IMR-90 (cell line): ENCODE results near the gene MZT1. TPM values are rescaled to one million over a fixed set of nuclear protein-coding genes. Genes with fewer than 3 reads are reported as not detected.
A peak's percentile ranks its signal among the peaks of the same experiment; 100 is the strongest.

Experiments used
- ATAC-seq: fragments of 200-7000 bp; cut with Tn5 transposase; 2 replicates; pipeline ENCODE4 v1.9.1; 2020; ENCODE audit warnings: low read depth, mild to moderate bottlenecking, moderate library complexity
- BruUV-seq: library from RNA; stranded (reverse); fragments of 400-500 nt; replicated peaks from 2 replicates; lab custom pipeline; 2021; lab: Mats Ljungman, UMichigan
- CTCF ChIA-PET: fragments of 300-600 bp; formaldehyde crosslinking; extraction: SDS; loops from one replicate; lab custom pipeline; 2021; ENCODE audit warnings: antibody characterized with exemption; lab: Yijun Ruan, JAX
- POLR2A ChIA-PET: fragments of 300-600 bp; sonication (Branson Sonifier 250); formaldehyde crosslinking; loops from one replicate; lab custom pipeline; 2022; ENCODE audit warnings: antibody characterized with exemption; ENCODE audit not compliant: unreplicated experiment; lab: Charles Lee
- DNase-seq: peaks from one replicate; pipeline ENCODE4 v3.0.0; 2013
- H2AFZ ChIP-seq: replicated peaks from 2 replicates; pipeline ENCODE3; 2013; ENCODE audit warnings: low read length, mild to moderate bottlenecking; ENCODE audit not compliant: poor library complexity
- H2AK5ac ChIP-seq: 2 replicates; pipeline ENCODE4 v1.6.1; 2013; ENCODE audit warnings: low read depth, low read length, inconsistent platforms
- H2AK9ac ChIP-seq: replicated peaks from 2 replicates; pipeline ENCODE3; 2013; ENCODE audit warnings: mild to moderate bottlenecking, low read depth, low read length, moderate library complexity; ENCODE audit not compliant: poor library complexity
- H2BK120ac ChIP-seq: 2 replicates; pipeline ENCODE4 v1.6.1; 2013; ENCODE audit warnings: low read depth, low read length, inconsistent platforms
- H2BK15ac ChIP-seq: 3 replicates; pipeline ENCODE4 v1.6.1; 2013; ENCODE audit warnings: low read depth, low read length, inconsistent platforms
- H2BK20ac ChIP-seq: 2 replicates; pipeline ENCODE4 v1.6.1; 2013; ENCODE audit warnings: low read depth, mild to moderate bottlenecking, inconsistent platforms, low read length, moderate library complexity
- H2BK5ac ChIP-seq: 2 replicates; pipeline ENCODE4 v1.6.1; 2013; ENCODE audit warnings: mild to moderate bottlenecking, low read depth, low read length, inconsistent platforms; ENCODE audit not compliant: poor library complexity, severe bottlenecking
- H3K14ac ChIP-seq: replicated peaks from 2 replicates; pipeline ENCODE4 v1.6.1; 2013; ENCODE audit warnings: low read depth, low read length, inconsistent platforms
- H3K18ac ChIP-seq: 2 replicates; pipeline ENCODE4 v1.6.1; 2013; ENCODE audit warnings: low read depth, low read length, control low read depth
- H3K23ac ChIP-seq: 2 replicates; pipeline ENCODE4 v1.6.1; 2013; ENCODE audit warnings: low read depth, low read length, inconsistent platforms
- H3K27ac ChIP-seq: 2 replicates; pipeline ENCODE4 v1.5.1; 2013; ENCODE audit warnings: mild to moderate bottlenecking, control low read depth, low read length; ENCODE audit not compliant: insufficient read depth
- H3K27me3 ChIP-seq: 2 replicates; pipeline ENCODE4 v1.6.1; 2013; ENCODE audit warnings: low read length; ENCODE audit not compliant: control insufficient read depth, insufficient read depth
- H3K36me3 ChIP-seq: 2 replicates; pipeline ENCODE4 v1.6.1; 2013; ENCODE audit warnings: low read length, mixed read lengths; ENCODE audit not compliant: control insufficient read depth, insufficient read depth
- H3K4ac ChIP-seq: 2 replicates; pipeline ENCODE4 v1.6.1; 2013; ENCODE audit warnings: low read depth, low read length, inconsistent platforms
- H3K4me1 ChIP-seq: 2 replicates; pipeline ENCODE4 v1.6.1; 2013; ENCODE audit warnings: low read length, mixed read lengths; ENCODE audit not compliant: control insufficient read depth, insufficient read depth
- H3K4me2 ChIP-seq: 2 replicates; pipeline ENCODE4 v1.6.1; 2013; ENCODE audit warnings: low read depth, mild to moderate bottlenecking, control low read depth, low read length, moderate library complexity
- H3K4me3 ChIP-seq: 2 replicates; pipeline ENCODE4 v1.5.1; 2013; ENCODE audit warnings: low read depth, mild to moderate bottlenecking, control low read depth, low read length, moderate library complexity; ENCODE audit not compliant: insufficient read depth
- H3K56ac ChIP-seq: 2 replicates; pipeline ENCODE4 v1.6.1; 2013; ENCODE audit warnings: low read length, inconsistent platforms; ENCODE audit not compliant: insufficient read depth; ENCODE audit errors: extremely low read depth
- H3K79me1 ChIP-seq, 2 experiments: 2 replicates each; pipeline ENCODE4 v1.6.1; 2013; ENCODE audit warnings: low read length in 2 of 2, inconsistent platforms in 1 of 2, low read depth in 1 of 2
- H3K9ac ChIP-seq: 2 replicates; pipeline ENCODE4 v1.6.1; 2013; ENCODE audit warnings: low read depth, low read length, control low read depth
- H3K9me1 ChIP-seq: 2 replicates; pipeline ENCODE4 v1.6.1; 2013; ENCODE audit warnings: low read length, inconsistent platforms; ENCODE audit not compliant: insufficient read depth
- H3K9me3 ChIP-seq: 2 replicates; pipeline ENCODE4 v1.6.1; 2013; ENCODE audit warnings: low read length; ENCODE audit not compliant: control insufficient read depth, insufficient read depth
- H4K20me1 ChIP-seq: 2 replicates; pipeline ENCODE4 v1.6.1; 2013; ENCODE audit warnings: low read length, inconsistent platforms; ENCODE audit not compliant: insufficient read depth
- H4K5ac ChIP-seq: 2 replicates; pipeline ENCODE4 v1.6.1; 2013; ENCODE audit warnings: mild to moderate bottlenecking, low read depth, low read length, control low read depth
- H4K8ac ChIP-seq, 2 experiments: 2 replicates each; pipeline ENCODE4 v1.6.1; 2013; ENCODE audit warnings: low read depth in 2 of 2, low read length in 2 of 2, control low read depth in 1 of 2, inconsistent platforms in 1 of 2
- H4K91ac ChIP-seq: 2 replicates; pipeline ENCODE4 v1.6.1; 2013; ENCODE audit warnings: low read depth, low read length, inconsistent platforms; ENCODE audit not compliant: insufficient read depth
- CHD1 ChIP-seq: IDR thresholded peaks from 2 replicates; pipeline ENCODE4 v1.6.1; 2012; ENCODE audit warnings: low read depth, low read length, improper control_type of control experiment
- SMC3 ChIP-seq: fragments of 150-350 bp; IDR thresholded peaks from 2 replicates; pipeline ENCODE4 v1.6.1; 2016; ENCODE audit warnings: low read depth, mild to moderate bottlenecking, antibody characterized with exemption, low read length, moderate library complexity
- whole genome bisulfite sequencing, 2 experiments: methylation state at CpG; one replicate each; pipeline versions ENCODE4 v1.1.5 to v1.1.7; 2013; ENCODE audit warnings: missing lambda C conversion rate in 2 of 2; ENCODE audit not compliant: insufficient read length in 1 of 2; ENCODE audit errors: extremely low coverage in 2 of 2; 5-methylcytosine and 5-hydroxymethylcytosine counted together
- dilution Hi-C: fragments of 300-500 bp; cut with HindIII; formaldehyde crosslinking; loops from one replicate; pipeline ENCODE4 v1.14.3; 2018; ENCODE audit warnings: low sequenced_read_pairs; ENCODE audit not compliant: unreplicated experiment
- in situ Hi-C: fragments of 300-500 bp; cut with MboI; formaldehyde crosslinking; loops from 3 replicates; pipeline ENCODE4 v1.14.3; 2019; ENCODE audit warnings: low sequenced_read_pairs, inconsistent platforms, mixed read lengths
- intact Hi-C: fragments of 100-400 bp; cut with micrococcal nuclease; formaldehyde crosslinking; loops from 2 replicates; pipeline ENCODE4 v1.10.0; 2022
- polyA plus RNA-seq, 3 experiments: library from polyadenylated mRNA; depleted of rRNA; stranded (reverse); fragments of >200 nt; gene quantifications; 2 replicates each; pipeline ENCODE4 v1.2.3, GENCODE V29; 2012; ENCODE audit warnings: low replicate concordance in 1 of 3
- total RNA-seq: library from RNA; depleted of rRNA; stranded (reverse); fragments of >200 nt; gene quantifications from 2 replicates; pipeline ENCODE4 v1.2.3, GENCODE V29; 2012
- TF ChIP-seq, protein P1 (sequence below): conservative IDR thresholded peaks from 2 replicates; pipeline ENCODE4 v1.5.1; 2012; ENCODE audit warnings: mild to moderate bottlenecking, low read depth, low read length, improper control_type of control experiment

Gene MZT1
- total and polyA plus RNA-seq, 2 of the 4 experiments (the other 2 are of a cell fraction): 3.6 to 5.3 TPM

DNA sequence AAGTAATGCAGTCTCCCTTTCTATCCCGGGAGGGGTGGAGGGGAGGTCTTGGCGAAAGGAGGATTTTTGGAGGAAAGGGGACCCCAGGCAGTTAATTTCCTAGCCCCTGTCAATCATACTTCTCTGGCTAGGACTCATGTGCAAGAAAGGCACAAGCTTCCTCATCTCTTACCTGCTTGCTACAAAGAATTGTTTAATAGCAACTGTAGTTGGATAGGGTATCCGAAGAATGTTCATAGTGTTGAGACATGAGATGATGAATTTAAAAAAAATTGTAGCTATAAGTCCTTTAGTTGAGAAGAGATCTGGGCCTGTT lies 819 bp upstream of the MZT1 start:
- no peak for ATAC-seq

More for the DNA sequence above, 819 bp upstream of the MZT1 start:
- Histone ChIP-seq H2BK5ac (peak overlapping the region; percentile 48), H3K9me1 (no peaks in the 10 kb centered on the region), H3K56ac (peak overlapping the region; percentile 64), H3K9ac (peak overlapping the region; percentile 74), H3K79me1 (peaks cover 16 to 38% of the 10 kb centered on the region in 2 experiments), H3K27me3 (no peaks in the 10 kb centered on the region), H2AK9ac (peak overlapping the region; percentile 91), H3K4me1 (no peaks in the 10 kb centered on the region), H3K9me3 (no peaks in the 10 kb centered on the region), H3K23ac (peak overlapping the region; percentile 68; the same call in 1 of the 2 replicates), H3K4ac (peak overlapping the region; percentile 82), H2BK15ac (no peak overlapping the region), H2BK20ac (no peak overlapping the region), H4K8ac (peak overlapping the region; percentile 63 to 67), H4K5ac (no peak overlapping the region), H3K14ac (peak overlapping the region; percentile 70; the same call in 1 of the 2 replicates), H3K4me2 (peak overlapping the region; percentile 82), H4K20me1 (no peaks in the 10 kb centered on the region), H2AFZ (peak overlapping the region; percentile 100), H4K91ac (peak overlapping the region; percentile 87), H2AK5ac (no peak overlapping the region), H3K4me3 (peak overlapping the region; percentile 83), H3K36me3 (no peaks in the 10 kb centered on the region), H3K18ac (no peak overlapping the region), H3K27ac (peak overlapping the region; percentile 48), H2BK120ac (no peak overlapping the region)
- in situ Hi-C loops (no loop called here), dilution Hi-C loops (no loop called here), intact Hi-C loops (no loop called here)
- CTCF ChIA-PET: no interaction called here
- BruUV-seq: no TSS peak
- no peak for TF ChIP-seq CHD1
- no peak for TF ChIP-seq SMC3
- TF ChIP-seq, protein P1, sequence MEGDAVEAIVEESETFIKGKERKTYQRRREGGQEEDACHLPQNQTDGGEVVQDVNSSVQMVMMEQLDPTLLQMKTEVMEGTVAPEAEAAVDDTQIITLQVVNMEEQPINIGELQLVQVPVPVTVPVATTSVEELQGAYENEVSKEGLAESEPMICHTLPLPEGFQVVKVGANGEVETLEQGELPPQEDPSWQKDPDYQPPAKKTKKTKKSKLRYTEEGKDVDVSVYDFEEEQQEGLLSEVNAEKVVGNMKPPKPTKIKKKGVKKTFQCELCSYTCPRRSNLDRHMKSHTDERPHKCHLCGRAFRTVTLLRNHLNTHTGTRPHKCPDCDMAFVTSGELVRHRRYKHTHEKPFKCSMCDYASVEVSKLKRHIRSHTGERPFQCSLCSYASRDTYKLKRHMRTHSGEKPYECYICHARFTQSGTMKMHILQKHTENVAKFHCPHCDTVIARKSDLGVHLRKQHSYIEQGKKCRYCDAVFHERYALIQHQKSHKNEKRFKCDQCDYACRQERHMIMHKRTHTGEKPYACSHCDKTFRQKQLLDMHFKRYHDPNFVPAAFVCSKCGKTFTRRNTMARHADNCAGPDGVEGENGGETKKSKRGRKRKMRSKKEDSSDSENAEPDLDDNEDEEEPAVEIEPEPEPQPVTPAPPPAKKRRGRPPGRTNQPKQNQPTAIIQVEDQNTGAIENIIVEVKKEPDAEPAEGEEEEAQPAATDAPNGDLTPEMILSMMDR: no peak
- no peak for DNase-seq
- no CpG with 5 or more reads among the region's 3 CpGs for WGBS, 2 experiments
- POLR2A ChIA-PET: no interaction called here
